ENCODE data around the gene FOXP1.

The FOXP1 gene

GRCh38 chr3:71318458-71318827 is 265.1 kb downstream of the FOXP1 start:
- DNase-seq, result no peak

DNA sequence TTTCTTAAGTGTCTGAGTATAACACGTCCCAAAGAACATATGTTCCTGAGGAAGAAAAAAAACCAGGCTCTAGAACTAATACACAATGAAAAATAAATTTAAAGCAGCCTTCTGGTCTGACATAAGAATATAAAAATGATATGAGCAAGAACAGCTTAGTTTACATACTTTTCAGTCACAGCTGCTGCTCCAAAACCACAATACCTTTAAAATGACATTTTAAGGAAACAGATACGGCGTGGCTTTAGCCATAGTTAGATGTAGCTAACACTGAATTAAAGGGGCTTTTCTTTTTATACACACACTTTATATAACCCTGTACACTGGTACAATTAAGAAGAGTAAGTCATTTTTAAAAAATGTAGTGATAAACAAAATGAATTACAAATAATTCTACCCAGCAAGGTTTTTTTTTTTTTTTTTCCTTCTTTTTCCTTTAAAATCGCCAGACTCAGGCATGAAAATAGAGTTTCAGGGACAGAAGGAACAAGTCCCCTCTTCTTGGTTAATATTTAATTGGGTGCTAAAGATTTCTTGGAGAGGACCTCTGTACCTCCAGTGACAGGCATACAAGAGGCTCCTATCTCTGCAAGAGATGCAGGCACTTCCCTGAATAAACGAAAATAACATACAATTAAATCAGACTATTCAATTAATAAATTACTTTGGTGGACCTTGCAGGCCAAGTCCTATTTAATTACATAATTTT is 265.6 kb downstream of the FOXP1 start:
- DNase-seq, result no peak

DNA sequence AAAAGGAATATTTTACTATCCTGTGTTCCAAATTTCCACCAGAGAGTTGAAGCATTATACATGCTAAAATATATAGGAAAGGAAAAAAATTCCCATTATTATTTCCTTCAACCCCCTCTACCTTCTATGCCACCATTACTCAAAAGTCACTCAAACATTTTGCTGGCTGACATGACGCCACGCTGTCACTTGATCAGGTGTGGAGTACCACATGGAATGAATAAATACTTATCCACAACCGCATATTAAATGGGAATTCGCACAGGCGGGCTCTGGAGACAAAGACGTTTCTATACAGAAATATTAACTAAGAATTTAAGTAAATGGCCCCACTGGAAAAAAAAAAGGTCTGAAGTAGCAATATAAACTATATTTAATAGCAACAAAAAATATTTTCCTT is 266.4 kb downstream of the FOXP1 start:
- no peak for DNase-seq

GRCh38 chr3:71316066-71316777 is 267.3 kb downstream of the FOXP1 start:
- no peak for DNase-seq

GRCh38 chr3:71315431-71315830 is 268.1 kb downstream of the FOXP1 start:
- DNase-seq, result no peak

GRCh38 chr3:71313844-71314243 is 269.7 kb downstream of the FOXP1 start:
- no peak for DNase-seq

DNA sequence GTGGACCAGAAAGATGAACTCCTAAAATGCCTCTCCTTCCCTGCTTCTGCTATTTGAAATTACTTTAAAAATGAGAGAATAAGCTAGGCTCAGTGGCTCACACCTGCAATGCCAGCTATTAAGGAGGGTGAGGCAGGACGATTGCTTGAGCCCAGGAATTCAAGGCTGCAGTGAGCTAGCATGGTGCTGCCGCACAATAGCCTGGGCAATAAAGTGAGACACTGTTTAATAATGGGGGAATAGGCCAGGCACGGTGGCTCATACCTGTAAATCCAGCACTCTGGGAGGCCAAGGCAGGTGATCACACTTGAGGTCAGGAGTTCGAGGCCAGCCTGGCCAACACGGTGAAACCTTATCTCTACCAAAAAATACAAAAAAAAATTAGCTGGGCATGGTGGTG is 271.1 kb downstream of the FOXP1 start:
- no peak for DNase-seq

- DNase-seq, result no peak
These were observed 271.9 kb downstream of the FOXP1 start for GRCh38 chr3:71311661-71312046.

- no peak for DNase-seq
These were observed 272.4 kb downstream of the FOXP1 start for GRCh38 chr3:71310980-71311660.

GRCh38 chr3:71310359-71310979 is 273.1 kb downstream of the FOXP1 start:
- DNase-seq, result peak; percentile 84

GRCh38 chr3:71309886-71310285 is 273.6 kb downstream of the FOXP1 start:
- no peak for DNase-seq

- no peak for DNase-seq
These were observed 274.2 kb downstream of the FOXP1 start for GRCh38 chr3:71309342-71309741.

GRCh38 chr3:71308836-71309235 is 274.7 kb downstream of the FOXP1 start:
- DNase-seq, result no peak

DNA sequence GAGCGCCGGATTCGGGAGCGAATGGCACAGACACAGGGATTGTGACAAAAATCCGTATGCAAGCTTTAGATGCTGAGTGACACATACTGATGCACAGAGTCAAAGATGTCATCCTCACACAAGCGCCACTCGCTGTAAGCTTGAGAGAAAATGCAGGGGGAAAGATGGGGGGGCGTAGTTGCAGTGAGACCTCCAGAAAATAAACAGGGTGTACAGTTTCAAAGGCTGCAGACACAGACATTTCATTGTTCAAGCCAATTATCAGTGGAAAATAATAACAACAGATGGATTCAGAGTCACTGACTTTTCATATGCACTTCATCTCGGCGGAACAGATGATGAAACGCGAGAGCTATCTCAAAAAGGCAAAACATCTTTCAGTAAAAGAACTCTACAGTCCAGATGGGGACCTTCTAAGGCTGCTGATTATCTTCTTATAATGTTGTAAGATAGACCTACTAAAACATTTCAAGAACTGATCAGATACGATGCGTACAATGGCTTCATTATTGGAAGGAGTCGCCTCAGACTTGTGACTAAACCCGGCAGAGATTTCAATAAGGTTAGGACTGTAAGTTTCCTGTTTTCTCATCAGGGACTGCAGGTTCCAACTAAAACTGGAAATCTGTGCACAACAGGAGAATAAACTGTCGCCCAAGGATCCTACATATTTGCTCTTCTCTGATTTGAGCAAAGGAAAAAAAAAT is 275.4 kb downstream of the FOXP1 start:
- DNase-seq, result no peak

GRCh38 chr3:71305231-71306206 is 278.0 kb downstream of the FOXP1 start:
- peak; percentile 72 for DNase-seq

DNA sequence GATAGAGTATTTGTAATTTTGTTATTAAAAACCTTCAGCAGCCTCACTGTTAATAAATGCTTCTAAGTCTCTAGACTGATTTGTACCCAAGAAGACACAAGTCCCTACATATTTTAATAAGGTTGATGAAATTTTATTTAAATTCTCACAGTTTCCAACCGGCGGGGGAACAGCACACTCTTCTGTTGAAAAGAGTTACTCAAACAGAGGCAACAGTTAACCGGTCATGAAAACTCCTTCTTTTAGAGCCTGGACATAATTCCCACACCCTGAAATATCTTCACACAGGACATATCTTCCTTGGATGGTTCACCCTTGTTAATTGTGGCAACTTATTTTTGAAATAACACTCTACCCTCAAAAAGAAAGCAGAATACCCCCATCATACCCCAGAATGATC is 278.8 kb downstream of the FOXP1 start:
- DNase-seq, result no peak

DNA sequence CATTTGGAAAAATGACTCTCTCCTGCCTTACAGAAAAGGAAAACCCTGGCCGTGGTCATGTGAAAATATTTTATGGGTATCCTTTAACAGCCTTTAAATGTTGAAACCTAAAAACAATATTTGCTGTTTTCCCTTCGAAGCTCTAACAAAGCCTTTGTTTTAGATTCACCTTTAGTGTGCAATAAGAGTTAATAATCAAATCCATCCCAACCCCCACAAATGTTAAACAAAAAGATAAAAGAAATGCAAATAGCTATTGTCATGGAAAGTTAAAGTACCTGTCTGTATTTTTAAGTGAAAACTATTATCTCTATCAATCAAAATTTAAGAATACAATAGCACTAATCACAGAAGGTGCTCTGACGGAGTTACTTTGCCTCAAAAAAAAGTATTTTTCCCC is 279.3 kb downstream of the FOXP1 start:
- DNase-seq, result no peak

GRCh38 chr3:71303627-71304200 is 279.8 kb downstream of the FOXP1 start:
- no peak for DNase-seq

DNA sequence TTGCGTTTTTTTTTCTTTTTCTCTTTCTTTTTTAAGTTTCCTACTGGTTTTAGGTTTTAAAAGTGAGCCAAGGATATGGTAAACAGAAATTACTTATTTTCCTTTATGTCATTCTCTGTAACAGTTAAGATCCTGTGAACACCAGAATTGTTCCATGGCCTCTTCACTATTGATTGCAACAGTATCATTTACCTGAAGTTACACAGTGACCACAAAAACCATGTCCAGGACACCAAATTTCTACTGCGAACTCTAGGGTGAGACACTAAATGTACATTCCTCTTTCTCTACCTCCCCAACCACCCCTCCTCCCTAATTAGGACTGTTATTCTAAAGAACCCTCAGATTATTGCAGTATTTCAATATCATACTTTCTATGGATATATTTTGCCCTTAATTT is 280.9 kb downstream of the FOXP1 start:
- DNase-seq, result no peak

- no peak for DNase-seq
These were observed 282.6 kb downstream of the FOXP1 start for GRCh38 chr3:71300951-71301393.

- no peak for DNase-seq
These were observed 284.4 kb downstream of the FOXP1 start for GRCh38 chr3:71299160-71299559.

Measured in islet precursor cell (in vitro differentiated cells).